Uterus (tissue), 2 donors: ENCODE measurements around the gene TMEM88.

ENCODE experiments used
- CTCF ChIP-seq, 4 experiments: fragments of 200-600 bp in 2 of 4; fragments of 450-650 bp in 2 of 4; sonication (generic) in 2 of 4; IDR thresholded peaks; one replicate each; pipeline ENCODE4 v1.5.1; 2016 to 2019; ENCODE audit warnings: antibody characterized with exemption in 4 of 4, mild to moderate bottlenecking in 2 of 4, moderate library complexity in 1 of 4
- POLR2A ChIP-seq, 2 donors: fragments of 450-650 bp; IDR thresholded peaks; one replicate each; pipeline ENCODE4 v1.6.1; 2016; ENCODE audit warnings: antibody characterized with exemption in 2 of 2, mild to moderate bottlenecking in 1 of 2, moderate library complexity in 1 of 2

GRCh38 chr17:7852262-7852670, 2.6 kb upstream of the TMEM88 start:
- TF ChIP-seq CTCF (IDR thresholded peaks at IDR 0.05), result no peak
- TF ChIP-seq POLR2A (IDR thresholded peaks at IDR 0.05), result no peak
